HepG2 (cell line): ENCODE measurements around the gene HOXA1. TPM values are rescaled to one million over a fixed set of nuclear protein-coding genes. Genes with fewer than 3 reads are reported as not detected.

Experiments used
- ATAC-seq: fragments of 200-7000 bp; cut with Tn5 transposase; 3 replicates; pipeline ENCODE4 v1.9.1; 2020; ENCODE audit warnings: mild to moderate bottlenecking, moderate library complexity
- BruUV-seq: library from RNA; stranded (reverse); fragments of 400-500 nt; replicated peaks from 2 replicates; lab custom pipeline; 2021; lab: Mats Ljungman, UMichigan
- CTCF ChIA-PET: fragments of 300-600 bp; formaldehyde crosslinking; extraction: SDS; loops from one replicate; lab custom pipeline; 2021; ENCODE audit warnings: low total read pairs, inconsistent platforms, low intra/inter-chr PET ratio; lab: Yijun Ruan, JAX
- POLR2A ChIA-PET: fragments of 350-600 bp; sonication (Branson Sonifier 250); formaldehyde crosslinking; loops from one replicate; lab custom pipeline; 2020; ENCODE audit warnings: antibody characterized with exemption, inconsistent platforms; lab: Yijun Ruan, JAX
- DNase-seq: peaks from one replicate; pipeline ENCODE4 v3.0.0-alpha.2; 2015; ENCODE audit warnings: low spot score
- FAIRE-seq: peaks from 3 replicates; lab custom pipeline; 2011; peaks lifted over from hg19 to GRCh38; lab: Jason Lieb, UNC
- H2AFZ ChIP-seq: one replicate; pipeline ENCODE4 v1.6.1; 2011; ENCODE audit warnings: low read length, inconsistent platforms
- H3K27ac ChIP-seq: fragments of 300-600 bp; 3 replicates; pipeline ENCODE4 v1.8.0; 2011; ENCODE audit warnings: mixed run types, mild to moderate bottlenecking, mixed read lengths, low read length, inconsistent platforms; ENCODE audit not compliant: insufficient read depth; ENCODE audit errors: extremely low read length
- H3K27me3 ChIP-seq, 2 experiments: fragments of 200-600 bp in 1 of 2; 2 replicates in 1 of 2; 3 replicates in 1 of 2; pipeline versions ENCODE4 v1.6.0 to v1.8.0; 2011; ENCODE audit warnings: low read length in 2 of 2, mild to moderate bottlenecking in 2 of 2, moderate library complexity in 2 of 2, inconsistent platforms in 1 of 2; ENCODE audit not compliant: insufficient read depth in 2 of 2, control insufficient read depth in 1 of 2
- H3K36me3 ChIP-seq, 2 experiments: fragments of 200-600 bp in 1 of 2; replicated peaks in 1 of 2; 2 replicates in 1 of 2; 3 replicates in 1 of 2; pipeline versions ENCODE4 v1.5.1 to v1.8.0; 2011; ENCODE audit warnings: low read length in 2 of 2, inconsistent platforms in 1 of 2; ENCODE audit not compliant: insufficient read depth in 2 of 2, control insufficient read depth in 1 of 2
- H3K4me1 ChIP-seq: 2 replicates; pipeline ENCODE4 v1.5.1; 2012; ENCODE audit warnings: low read length, inconsistent platforms; ENCODE audit not compliant: insufficient read depth
- H3K4me2 ChIP-seq: 2 replicates; pipeline ENCODE4 v1.6.0; 2011; ENCODE audit warnings: low read depth, low read length, inconsistent platforms
- H3K4me3 ChIP-seq, 3 experiments: fragments of 200-600 bp in 1 of 3; sonication (generic), shearing (Covaris generic) in 1 of 3; replicated peaks in 1 of 3; 2 replicates each; pipeline ENCODE4 v1.5.1; 2011 to 2016; ENCODE audit warnings: low read length in 3 of 3, inconsistent platforms in 2 of 3, low read depth in 2 of 3, mild to moderate bottlenecking in 2 of 3, control low read depth in 1 of 3, mixed read lengths in 1 of 3; ENCODE audit not compliant: insufficient read depth in 1 of 3
- H3K79me2 ChIP-seq: one replicate; pipeline ENCODE4 v1.6.1; 2011; ENCODE audit warnings: low read length, inconsistent platforms; ENCODE audit not compliant: insufficient read depth
- H3K9ac ChIP-seq: 2 replicates; pipeline ENCODE4 v1.6.0; 2011; ENCODE audit warnings: mild to moderate bottlenecking, low read depth, low read length, inconsistent platforms; ENCODE audit not compliant: insufficient read depth
- H3K9me3 ChIP-seq: 2 replicates; pipeline ENCODE4 v1.5.1; 2012; ENCODE audit warnings: mild to moderate bottlenecking, low read length
- H4K20me1 ChIP-seq: 2 replicates; pipeline ENCODE4 v1.6.0; 2011; ENCODE audit warnings: inconsistent platforms, mild to moderate bottlenecking, low read length, moderate library complexity; ENCODE audit not compliant: insufficient read depth
- AGO2 ChIP-seq: fragments of 200-400 bp; formaldehyde crosslinking; optimal IDR thresholded peaks from 2 replicates; pipeline ENCODE3; 2017; ENCODE audit warnings: mild to moderate bottlenecking, low read depth, low read length, moderate library complexity
- HNRNPK ChIP-seq: fragments of 200-400 bp; formaldehyde crosslinking; IDR thresholded peaks from 2 replicates; pipeline ENCODE4 v1.6.1; 2018; ENCODE audit warnings: low read length, low read depth, moderate library complexity, mild to moderate bottlenecking; ENCODE audit not compliant: poor library complexity, severe bottlenecking
- MNT ChIP-seq: fragments of 450-650 bp; IDR thresholded peaks from 2 replicates; pipeline ENCODE4 v1.6.1; 2016
- MTF1 ChIP-seq: sonication (generic); formaldehyde crosslinking; IDR thresholded peaks from 2 replicates; pipeline ENCODE4 v1.5.0; 2020; ENCODE audit warnings: missing genetic modification reagents
- ZNF782 ChIP-seq: sonication (generic); formaldehyde crosslinking; IDR thresholded peaks from 2 replicates; pipeline ENCODE4 v1.4.0; 2020; ENCODE audit warnings: missing genetic modification reagents, mild to moderate bottlenecking, borderline replicate concordance
- WGBS: methylation state at CpG from one replicate; pipeline ENCODE4 v1.1.6; 2017; ENCODE audit warnings: low lambda C conversion rate; 5-methylcytosine and 5-hydroxymethylcytosine counted together
- in situ Hi-C: cut with HindIII; loops from 2 replicates; pipeline ENCODE4 v1.10.0; 2017; ENCODE audit warnings: low pct_unique_long_range_greater_than_20kb; ENCODE audit not compliant: extremely low pct_ligation_motif_present
- intact Hi-C: fragments of 100-400 bp; cut with micrococcal nuclease; formaldehyde crosslinking; loops from one replicate; pipeline ENCODE4 v1.10.0; 2022; ENCODE audit not compliant: unreplicated experiment
- polyA plus RNA-seq, 8 experiments: library from polyadenylated mRNA; depleted of rRNA in 3 of 8; stranded (reverse) in 7 of 8; unstranded in 1 of 8; fragments of >200 nt; fragmentation: Illumina TruSeq in 4 of 8; extraction: Trizol in 4 of 8; gene quantifications; 2 replicates each; pipeline versions ENCODE4 v1.2.1 to v1.2.3, GENCODE V29; 2011 to 2016; ENCODE audit warnings: low read depth in 4 of 8, missing spikeins in 1 of 8, mixed read lengths in 1 of 8; ENCODE audit not compliant: insufficient read depth in 1 of 8
- total RNA-seq, 5 experiments: library from RNA; depleted of rRNA; stranded (reverse); fragments of >200 nt; fragmentation: Illumina TruSeq; extraction: Trizol; gene quantifications; 2 replicates each; pipeline ENCODE4 v1.2.3, GENCODE V29; 2016; ENCODE audit warnings: low read depth in 1 of 5

HOXA1 gene
- total and polyA plus RNA-seq, 2 of the 13 experiments (the other 11 are each of a cell fraction or from before 2014, with no cell fraction given), result 0.18 to 0.20 TPM

DNA sequence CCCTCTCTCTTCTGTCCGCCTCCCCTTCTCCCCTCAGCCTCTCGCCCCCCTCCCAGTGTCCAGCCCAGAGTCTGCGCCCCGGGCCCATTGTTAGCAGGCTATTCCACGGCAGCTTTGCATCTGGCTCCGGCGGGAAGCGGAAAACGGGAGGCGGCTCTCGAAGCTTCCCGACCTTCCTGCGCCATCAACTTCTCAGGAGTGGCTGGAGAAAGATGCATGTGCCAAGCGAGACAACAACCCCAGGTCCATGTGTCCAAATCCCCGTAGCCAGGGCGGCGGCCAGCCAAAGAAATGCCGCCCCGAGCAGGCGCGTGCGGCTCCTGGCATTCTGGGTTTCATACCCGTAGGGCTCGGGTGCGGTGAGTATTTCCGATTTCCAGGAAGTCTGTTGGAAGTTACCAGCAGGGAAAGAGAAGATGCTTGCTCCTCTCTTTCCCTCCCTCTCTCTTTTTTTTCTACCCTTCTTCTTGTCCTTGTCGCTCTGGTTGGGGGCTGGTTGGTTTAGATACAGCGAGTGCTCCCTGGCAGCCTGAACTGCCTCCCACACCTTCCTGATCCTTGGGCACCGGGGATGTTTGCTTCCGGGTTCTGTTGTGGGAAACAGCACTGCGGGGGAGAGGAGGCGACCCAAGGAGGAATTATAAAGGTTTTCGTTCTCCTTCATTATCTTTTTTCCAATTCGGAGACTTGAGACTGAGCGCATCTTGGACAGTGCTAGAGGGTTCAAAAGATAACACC lies 7.9 kb upstream of the HOXA1 start:
- Histone ChIP-seq H3K4me1 (no peaks in the 10 kb centered on the region), H3K4me2 (no peak overlapping the region), H3K4me3 (no peak overlapping the region), H4K20me1 (no peaks in the 10 kb centered on the region), H3K27me3 (no peaks in the 10 kb centered on the region), H2AFZ (no peak overlapping the region), H3K9me3 (no peaks in the 10 kb centered on the region), H3K36me3 (0 out of 5 replicates have a peak, but pooled peaks cover 0 to 4% of the 10 kb centered on the region in 2 experiments), H3K9ac (no peak overlapping the region), H3K27ac (no peak overlapping the region), H3K79me2 (no peaks in the 10 kb centered on the region)
- DNase-seq (no peak), FAIRE-seq (no peak), ATAC-seq (no peak)
- ChIA-PET POLR2A (no interaction called here), CTCF (no interaction called here)
- 94% methylated on average over 27 of the region's 35 CpGs for WGBS
- BruUV-seq, result no TSS peak
- in situ Hi-C loops, result no loop called here
- TF ChIP-seq MNT (peak; percentile 37; the same call in 1 of the 2 replicates), AGO2 (peak; percentile 54), ZNF782 (no peak)
- intact Hi-C loops, result no loop called here

- intact Hi-C loops (no loop called here), in situ Hi-C loops (no loop called here)
- no peak within 1 kb of the TSS for H3K27ac ChIP-seq
- no peak within 1 kb of the TSS for H3K4me3 ChIP-seq
- 93% methylated on average over 29 of the region's 29 CpGs for WGBS
- ChIA-PET POLR2A (no interaction called here), CTCF (no interaction called here)
- no peak for FAIRE-seq
- BruUV-seq, result no TSS peak
- H3K36me3 ChIP-seq, result no peaks in the 10 kb centered on the region
- no peaks in the 10 kb centered on the region for H3K27me3 ChIP-seq
- no peak for DNase-seq
- no peak within 1 kb of the TSS for H2AFZ ChIP-seq
- peak; percentile 55 for TF ChIP-seq HNRNPK
- TF ChIP-seq MTF1, result no peak
- H3K79me2 ChIP-seq, result no peaks in the 10 kb centered on the region
- H3K9me3 ChIP-seq, result no peaks in the 10 kb centered on the region
- H3K4me2 ChIP-seq, result no peak within 1 kb of the TSS
- no peak for ATAC-seq
- H3K9ac ChIP-seq, result no peak within 1 kb of the TSS
- H3K4me1 ChIP-seq, result peaks cover 2% of the 10 kb centered on the region; the same call in 1 of the 2 replicates
- no peaks in the 10 kb centered on the region for H4K20me1 ChIP-seq
Observed at GRCh38 chr7:27102581-27103442, 7.0 kb upstream of the HOXA1 start, which contains the start of gene HOXA2. HOXA2 (minus strand) TSS chr7:27102683; CDS start chr7:27102500, 183 bp downstream.
